H1 (cell line): Measurements from ENCODE around the gene TBPL2. TPM values are rescaled to one million over a fixed set of nuclear protein-coding genes. Genes with fewer than 3 reads are reported as not detected.
"Not testable (repeated sequence)": the region's sequence is repeated elsewhere in the genome, so short reads cannot be mapped to it uniquely, and the experiment has no call there.

Source experiments
- CTCF ChIA-PET: fragments of 300-600 bp; sonication (Branson Sonifier 250); formaldehyde crosslinking; loops from one replicate; lab custom pipeline; 2021; ENCODE audit not compliant: partially characterized antibody; lab: Charles Lee
- POLR2A ChIA-PET: fragments of 300-600 bp; sonication (Branson Sonifier 250); formaldehyde crosslinking; loops from one replicate; lab custom pipeline; 2021; ENCODE audit warnings: inconsistent platforms; ENCODE audit not compliant: partially characterized antibody; lab: Charles Lee
- DNase-seq, 2 experiments: peaks; one replicate each; pipeline versions ENCODE4 v3.0.0 to v3.0.0-alpha.2; 2010 to 2022; ENCODE audit warnings: low spot score in 2 of 2, low read depth in 1 of 2, mixed read lengths in 1 of 2
- FAIRE-seq: peaks from 2 replicates; lab custom pipeline; 2011; peaks lifted over from hg19 to GRCh38; lab: Jason Lieb, UNC
- H2AFZ ChIP-seq: 2 replicates; pipeline ENCODE4 v1.8.1; 2012; ENCODE audit warnings: low read length, inconsistent platforms
- H2AK5ac ChIP-seq: 2 replicates; pipeline ENCODE4 v1.6.1; 2013; ENCODE audit warnings: low read depth, low read length
- H2BK120ac ChIP-seq: replicated peaks from 2 replicates; pipeline ENCODE3; 2013; ENCODE audit warnings: low read depth, low read length, inconsistent platforms
- H2BK12ac ChIP-seq: 2 replicates; pipeline ENCODE4 v1.6.1; 2013; ENCODE audit warnings: low read depth, low read length
- H2BK15ac ChIP-seq: 2 replicates; pipeline ENCODE4 v1.6.1; 2013; ENCODE audit warnings: low read length
- H2BK20ac ChIP-seq: 2 replicates; pipeline ENCODE4 v1.6.1; 2013; ENCODE audit warnings: low read length
- H2BK5ac ChIP-seq: 2 replicates; pipeline ENCODE4 v1.6.1; 2013; ENCODE audit warnings: low read depth, low read length
- H3K14ac ChIP-seq: 2 replicates; pipeline ENCODE4 v1.6.1; 2013; ENCODE audit warnings: inconsistent platforms; ENCODE audit not compliant: insufficient read length
- H3K18ac ChIP-seq: 2 replicates; pipeline ENCODE4 v1.6.1; 2013; ENCODE audit warnings: low read length; ENCODE audit errors: extremely low read depth
- H3K23ac ChIP-seq: 2 replicates; pipeline ENCODE4 v1.6.1; 2013; ENCODE audit warnings: inconsistent platforms; ENCODE audit not compliant: insufficient read length
- H3K23me2 ChIP-seq: 2 replicates; pipeline ENCODE4 v1.6.1; 2013; ENCODE audit warnings: low read depth, low read length
- H3K27ac ChIP-seq: 2 replicates; pipeline ENCODE4 v1.6.1; 2011; ENCODE audit warnings: low read depth, low read length, inconsistent platforms
- H3K27me3 ChIP-seq, 4 experiments: replicated peaks in 1 of 4; 1 replicate in 1 of 4; 2 replicates in 3 of 4; pipeline versions ENCODE4 v1.6.1 to v1.8.1; 2011 to 2013; ENCODE audit warnings: low read length in 3 of 4, mild to moderate bottlenecking in 3 of 4, inconsistent platforms in 2 of 4, mixed read lengths in 2 of 4, moderate library complexity in 1 of 4; ENCODE audit not compliant: control insufficient read depth in 3 of 4, insufficient read depth in 3 of 4; ENCODE audit errors: extremely low read depth in 1 of 4
- H3K36me3 ChIP-seq, 4 experiments: 2 replicates each; pipeline versions ENCODE4 v1.6.1 to v1.8.1; 2011 to 2013; ENCODE audit warnings: mild to moderate bottlenecking in 4 of 4, low read length in 3 of 4, moderate library complexity in 2 of 4, control low read depth in 1 of 4, inconsistent platforms in 1 of 4; ENCODE audit not compliant: insufficient read depth in 4 of 4, control insufficient read depth in 2 of 4
- H3K4ac ChIP-seq: replicated peaks from 2 replicates; pipeline ENCODE3; 2013; ENCODE audit warnings: low read length, low read depth, mixed read lengths, inconsistent platforms; ENCODE audit not compliant: insufficient read length
- H3K4me1 ChIP-seq, 4 experiments: replicated peaks in 1 of 4; 1 replicate in 1 of 4; 2 replicates in 3 of 4; pipeline versions ENCODE4 v1.6.1 to v1.8.1; 2011 to 2013; ENCODE audit warnings: low read length in 3 of 4, inconsistent platforms in 2 of 4, mixed read lengths in 1 of 4; ENCODE audit not compliant: insufficient read depth in 4 of 4, control insufficient read depth in 3 of 4
- H3K4me2 ChIP-seq, 2 experiments: 2 replicates each; pipeline versions ENCODE4 v1.6.1 to v1.8.1; 2011 to 2013; ENCODE audit warnings: low read depth in 2 of 2, low read length in 2 of 2, control low read depth in 1 of 2, inconsistent platforms in 1 of 2, mild to moderate bottlenecking in 1 of 2; ENCODE audit not compliant: insufficient read depth in 1 of 2
- H3K4me3 ChIP-seq, 4 experiments: fragments of 200-600, 300-600 bp in 1 of 4; sonication (generic), shearing (Covaris generic), sonication (Bioruptor Twin) in 1 of 4; 2 replicates each; pipeline versions ENCODE4 v1.5.1 to v1.8.1; 2011 to 2016; ENCODE audit warnings: low read length in 4 of 4, low read depth in 3 of 4, control low read depth in 2 of 4, inconsistent platforms in 2 of 4, mild to moderate bottlenecking in 2 of 4, mixed read lengths in 1 of 4, moderate library complexity in 1 of 4; ENCODE audit not compliant: insufficient read depth in 2 of 4; ENCODE audit errors: extremely low read depth in 1 of 4
- H3K56ac ChIP-seq: replicated peaks from 2 replicates; pipeline ENCODE3; 2013; ENCODE audit warnings: low read depth, mild to moderate bottlenecking, mixed read lengths, low read length, inconsistent platforms; ENCODE audit not compliant: insufficient read length
- H3K79me1 ChIP-seq: 2 replicates; pipeline ENCODE4 v1.6.1; 2013; ENCODE audit warnings: low read depth, low read length, control low read depth
- H3K79me2 ChIP-seq, 2 experiments: 2 replicates each; pipeline versions ENCODE4 v1.6.1 to v1.8.1; 2012 to 2013; ENCODE audit warnings: low read length in 2 of 2, mild to moderate bottlenecking in 2 of 2, inconsistent platforms in 1 of 2; ENCODE audit not compliant: insufficient read depth in 2 of 2, control insufficient read depth in 1 of 2
- H3K9ac ChIP-seq, 4 experiments: replicated peaks in 1 of 4; 1 replicate in 1 of 4; 2 replicates in 3 of 4; pipeline versions ENCODE4 v1.6.1 to v1.8.1; 2011 to 2013; ENCODE audit warnings: low read depth in 3 of 4, low read length in 3 of 4, control low read depth in 2 of 4, mild to moderate bottlenecking in 2 of 4, moderate library complexity in 2 of 4, inconsistent platforms in 1 of 4; ENCODE audit errors: extremely low read depth in 1 of 4
- H3K9me3 ChIP-seq, 2 experiments: 2 replicates each; pipeline versions ENCODE4 v1.6.1 to v1.8.1; 2012 to 2013; ENCODE audit warnings: mild to moderate bottlenecking in 2 of 2, moderate library complexity in 2 of 2, control low read depth in 1 of 2, inconsistent platforms in 1 of 2, low read depth in 1 of 2, low read length in 1 of 2, mixed read lengths in 1 of 2; ENCODE audit not compliant: insufficient read depth in 2 of 2
- H4K20me1 ChIP-seq, 2 experiments: replicated peaks in 1 of 2; 2 replicates each; pipeline versions ENCODE3 to v1.8.1; 2011 to 2013; ENCODE audit warnings: inconsistent platforms in 2 of 2, low read length in 2 of 2, mild to moderate bottlenecking in 1 of 2; ENCODE audit not compliant: insufficient read depth in 2 of 2, control insufficient read depth in 1 of 2
- H4K5ac ChIP-seq: 2 replicates; pipeline ENCODE4 v1.6.1; 2013; ENCODE audit warnings: low read length, low read depth, mixed read lengths, inconsistent platforms; ENCODE audit not compliant: insufficient read length
- H4K8ac ChIP-seq: 2 replicates; pipeline ENCODE4 v1.8.0; 2013; ENCODE audit warnings: mild to moderate bottlenecking, moderate library complexity, low read length, inconsistent platforms; ENCODE audit not compliant: insufficient read depth; ENCODE audit errors: extremely low read depth
- H4K91ac ChIP-seq: replicated peaks from 2 replicates; pipeline ENCODE3; 2013; ENCODE audit warnings: low read length, mixed read lengths, inconsistent platforms; ENCODE audit not compliant: insufficient read length
- WGBS, 2 experiments: shearing (Covaris generic) in 1 of 2; methylation state at CpG; one replicate each; pipeline versions ENCODE4 v1.1.6 to v1.1.7; 2013 to 2015; ENCODE audit warnings: low lambda C conversion rate in 2 of 2, mixed read lengths in 2 of 2, inconsistent platforms in 1 of 2, low coverage in 1 of 2, missing lambda C conversion rate in 1 of 2; ENCODE audit not compliant: insufficient replicate concordance in 2 of 2, insufficient coverage in 1 of 2, insufficient read length in 1 of 2; ENCODE audit errors: extremely low coverage in 1 of 2, missing lambda C conversion rate in 1 of 2; 5-methylcytosine and 5-hydroxymethylcytosine counted together
- polyA plus RNA-seq, 7 experiments: library from polyadenylated mRNA; depleted of rRNA in 3 of 7; stranded (reverse) in 5 of 7; unstranded in 2 of 7; fragments of >200 nt in 5 of 7; fragments of 200-250 nt in 2 of 7; gene quantifications; 1 replicate in 5 of 7; 2 replicates in 1 of 7; 4 replicates in 1 of 7; pipeline versions ENCODE4 v1.2.1 to v1.2.3, GENCODE V29; 2011 to 2013; ENCODE audit warnings: missing spikeins in 2 of 7, mixed read lengths in 2 of 7
- total RNA-seq: library from RNA; stranded (reverse); fragmentation: NEBNext Ultra II Directional; extraction: Animal tissue kit (Norgen Biotek cat#: 25700); gene quantifications from 2 replicates; pipeline ENCODE4 v1.2.1, GENCODE V29; 2021

Gene TBPL2
- total and polyA plus RNA-seq, 2 of the 8 experiments (the other 6 are each of a cell fraction or from before 2014, with no cell fraction given) = 0.03 TPM; not detected in 1

DNA sequence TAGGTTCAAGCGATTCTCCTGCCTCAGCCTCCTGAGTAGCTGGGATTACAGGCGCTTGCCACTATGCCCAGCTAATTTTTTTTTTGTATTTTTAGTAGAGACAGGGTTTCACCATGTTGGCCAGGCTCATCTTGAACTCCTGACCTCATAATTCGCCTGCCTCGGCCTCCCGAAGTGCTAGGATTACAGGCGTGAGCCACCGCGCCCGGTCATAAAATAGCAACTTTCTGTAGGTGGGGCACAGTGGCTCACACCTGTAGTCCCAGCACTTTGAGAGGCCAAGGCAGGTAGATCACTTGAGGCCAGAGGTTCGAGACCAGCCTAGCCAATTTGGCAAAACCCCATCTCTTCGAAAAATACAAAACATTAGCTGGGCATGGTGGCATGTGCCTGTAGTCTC, 18.1 kb downstream of the TBPL2 start:
- not testable (repeated sequence) for H3K36me3 ChIP-seq, H2BK20ac ChIP-seq, H3K23ac ChIP-seq, H2AK5ac ChIP-seq, H3K4me1 ChIP-seq, H3K14ac ChIP-seq, H3K18ac ChIP-seq, H2BK5ac ChIP-seq, H4K91ac ChIP-seq, H4K20me1 ChIP-seq, H2BK15ac ChIP-seq, H3K27ac ChIP-seq, H3K4me2 ChIP-seq, H3K4ac ChIP-seq, H3K56ac ChIP-seq, H3K23me2 ChIP-seq, H3K9me3 ChIP-seq, H3K79me2 ChIP-seq, H3K4me3 ChIP-seq, H2BK120ac ChIP-seq, H2BK12ac ChIP-seq, H3K79me1 ChIP-seq, FAIRE-seq, H4K8ac ChIP-seq, DNase-seq, H3K9ac ChIP-seq, H2AFZ ChIP-seq, H3K27me3 ChIP-seq, H4K5ac ChIP-seq
- 91% methylated on average over 11 of the region's 11 CpGs; no CpG with 5 or more reads in 1 of the 2 experiments for WGBS, 2 experiments
- POLR2A ChIA-PET = interaction anchor here (1.4 kb wide), 1 partner anchor 9 kb away, joined by 3 read pairs; no protein-coding TSS in a partner anchor
- CTCF ChIA-PET = interaction anchor here (0.8 to 2.3 kb wide), 3 partner anchors 9 to 18 kb away, joined by 4 to 10 read pairs (median 6); partner anchors contain the start of gene TBPL2
